ENCODE results near the gene SERPINA6. TPM values are rescaled to one million over a fixed set of nuclear protein-coding genes. Genes with fewer than 3 reads are reported as not detected.
"Not testable (repeated sequence)": the region's sequence is repeated elsewhere in the genome, so short reads cannot be mapped to it uniquely, and the experiment has no call there.

SERPINA6 gene
- total and polyA plus RNA-seq, 7 donors = not detected

- TF ChIP-seq CTCF (IDR thresholded peaks at IDR 0.05) = no peak
- Histone ChIP-seq H3K27me3 (ENCODE audit: insufficient read depth in 3 of 3, low read length in 2 of 3) (peaks cover 0 to 4% (median 4%) of the 10 kb centered on the region in 3 donors), H3K36me3 (ENCODE audit: insufficient read depth in 1 of 2, low read depth in 1 of 2) (no peaks in the 10 kb centered on the region), H3K4me3 (no peak overlapping the region), H3K9me3 (no peaks in the 10 kb centered on the region), H3K4me1 (no peaks in the 10 kb centered on the region), H3K27ac (no peak overlapping the region)
- intact Hi-C loops (cut with DNase I) = loop anchor here in 1 of 2 donors (10.0 kb wide), 1 partner anchor 128 kb away; no protein-coding TSS in a partner anchor
- DNase-seq (no peak), ATAC-seq (no peak)
- WGBS, 3 donors = 71 to 82% (median 80%) methylated on average over 5 of the region's 5 CpGs
These were observed 33.4 kb upstream of the SERPINA6 start for GRCh38 chr14:94356379-94357056.

- no peaks in the 10 kb centered on the region for H3K4me1 ChIP-seq
- H3K36me3 ChIP-seq (ENCODE audit: insufficient read depth in 1 of 2, low read depth in 1 of 2) = no peaks in the 10 kb centered on the region
- 19 to 22% (median 20%) methylated on average over 15 of the region's 15 CpGs for WGBS, 3 donors
- H3K27me3 ChIP-seq (ENCODE audit: insufficient read depth in 3 of 3, low read length in 2 of 3) = peaks cover 0 to 4% (median 4%) of the 10 kb centered on the region in 3 donors
- H3K4me3 ChIP-seq = no peak overlapping the region
- intact Hi-C loops (cut with DNase I) = loop anchor here in 1 of 2 donors (10.0 kb wide), 1 partner anchor 130 kb away; no protein-coding TSS in a partner anchor
- no peak overlapping the region for H3K27ac ChIP-seq
- DNase-seq = peak in 1 of 2 donors; percentile 35
- TF ChIP-seq CTCF (IDR thresholded peaks at IDR 0.05) = no peak
- H3K9me3 ChIP-seq = no peaks in the 10 kb centered on the region
- ATAC-seq = peak in 1 of 4 donors; percentile 13
These were observed 32.2 kb upstream of the SERPINA6 start for GRCh38 chr14:94355191-94355794.

- intact Hi-C loops (cut with DNase I) = loop anchor here in 1 of 2 donors (10.0 kb wide), 1 partner anchor 130 kb away; no protein-coding TSS in a partner anchor
- ATAC-seq (no peak), DNase-seq (no peak)
- Histone ChIP-seq H3K4me1 (no peaks in the 10 kb centered on the region), H3K4me3 (no peak overlapping the region), H3K9me3 (no peaks in the 10 kb centered on the region), H3K27me3 (ENCODE audit: insufficient read depth in 3 of 3, low read length in 2 of 3) (peaks cover 0 to 4% (median 4%) of the 10 kb centered on the region in 3 donors), H3K27ac (no peak overlapping the region), H3K36me3 (ENCODE audit: insufficient read depth in 1 of 2, low read depth in 1 of 2) (no peaks in the 10 kb centered on the region)
- TF ChIP-seq CTCF (IDR thresholded peaks at IDR 0.05) = no peak
- 97 to 98% (median 97%) methylated on average over 3 of the region's 3 CpGs for WGBS, 3 donors
These were observed 31.6 kb upstream of the SERPINA6 start for GRCh38 chr14:94354638-94355185.

- not testable (repeated sequence) for ATAC-seq; H3K36me3 ChIP-seq (ENCODE audit: insufficient read depth in 1 of 2, low read depth in 1 of 2); DNase-seq; H3K27me3 ChIP-seq (ENCODE audit: insufficient read depth in 3 of 3, low read length in 2 of 3); H3K4me1 ChIP-seq; H3K4me3 ChIP-seq; H3K9me3 ChIP-seq; H3K27ac ChIP-seq
- intact Hi-C loops (cut with DNase I) = loop anchor here in 1 of 2 donors (10.0 kb wide), 1 partner anchor 131 kb away; no protein-coding TSS in a partner anchor
- WGBS, 3 donors = 84 to 93% (median 91%) methylated on average over 8 of the region's 8 CpGs
These were observed 31.1 kb upstream of the SERPINA6 start for GRCh38 chr14:94354190-94354589.

GRCh38 chr14:94349276-94349675, 26.1 kb upstream of the SERPINA6 start:
- Histone ChIP-seq H3K4me1 (no peaks in the 10 kb centered on the region), H3K9me3 (no peaks in the 10 kb centered on the region), H3K4me3 (no peak overlapping the region), H3K36me3 (ENCODE audit: insufficient read depth in 1 of 2, low read depth in 1 of 2) (no peaks in the 10 kb centered on the region), H3K27ac (no peak overlapping the region), H3K27me3 (ENCODE audit: insufficient read depth in 3 of 3, low read length in 2 of 3) (peaks cover 0 to 4% (median 0%) of the 10 kb centered on the region in 3 donors)
- no peak for TF ChIP-seq CTCF (IDR thresholded peaks at IDR 0.05)
- ATAC-seq (no peak), DNase-seq (no peak)
- intact Hi-C loops (cut with DNase I) = no loop called here
- WGBS, 3 donors = 76 to 85% (median 76%) methylated on average over 7 of the region's 7 CpGs
